ENCODE measurements around the gene DYNC1LI1. TPM values are rescaled to one million over a fixed set of nuclear protein-coding genes. Genes with fewer than 3 reads are reported as not detected.

The DYNC1LI1 gene
- total RNA-seq, 4 donors from 2014 or later = 21.3 to 30.0 (median 26.3) TPM

DNA sequence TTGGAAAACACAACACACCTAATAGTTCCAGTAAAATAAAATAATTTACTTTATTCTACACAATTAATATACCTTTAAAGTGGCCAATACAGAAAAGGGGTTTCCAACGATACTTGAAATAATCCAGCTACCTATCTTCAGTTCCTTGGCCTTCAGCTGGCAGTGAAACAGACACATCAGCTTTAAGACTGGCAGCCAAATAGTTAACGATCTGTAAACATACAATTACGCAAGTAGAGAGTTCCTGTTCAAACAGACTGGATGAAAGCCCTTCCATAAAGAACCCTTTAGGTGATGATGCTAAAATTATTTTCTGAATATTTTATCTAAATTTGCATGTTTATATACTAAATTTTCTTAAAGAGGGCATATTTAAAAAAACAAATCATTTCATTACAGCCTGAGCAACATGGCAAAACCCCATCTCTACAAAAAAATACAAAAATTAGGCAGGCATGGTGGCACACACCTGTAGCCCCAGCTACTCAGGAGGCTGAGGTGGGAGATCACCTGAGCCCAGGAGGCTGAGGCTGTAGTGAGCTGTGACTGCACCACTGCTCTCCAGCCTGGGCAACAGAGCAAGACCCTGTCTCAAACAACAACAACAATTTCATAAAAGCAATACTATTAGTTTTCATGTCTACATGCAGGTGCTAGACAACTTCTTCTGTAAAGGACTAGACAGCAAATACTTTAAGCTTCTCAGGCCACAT, 12.9 kb downstream of the DYNC1LI1 start:
- TF ChIP-seq, protein P1, sequence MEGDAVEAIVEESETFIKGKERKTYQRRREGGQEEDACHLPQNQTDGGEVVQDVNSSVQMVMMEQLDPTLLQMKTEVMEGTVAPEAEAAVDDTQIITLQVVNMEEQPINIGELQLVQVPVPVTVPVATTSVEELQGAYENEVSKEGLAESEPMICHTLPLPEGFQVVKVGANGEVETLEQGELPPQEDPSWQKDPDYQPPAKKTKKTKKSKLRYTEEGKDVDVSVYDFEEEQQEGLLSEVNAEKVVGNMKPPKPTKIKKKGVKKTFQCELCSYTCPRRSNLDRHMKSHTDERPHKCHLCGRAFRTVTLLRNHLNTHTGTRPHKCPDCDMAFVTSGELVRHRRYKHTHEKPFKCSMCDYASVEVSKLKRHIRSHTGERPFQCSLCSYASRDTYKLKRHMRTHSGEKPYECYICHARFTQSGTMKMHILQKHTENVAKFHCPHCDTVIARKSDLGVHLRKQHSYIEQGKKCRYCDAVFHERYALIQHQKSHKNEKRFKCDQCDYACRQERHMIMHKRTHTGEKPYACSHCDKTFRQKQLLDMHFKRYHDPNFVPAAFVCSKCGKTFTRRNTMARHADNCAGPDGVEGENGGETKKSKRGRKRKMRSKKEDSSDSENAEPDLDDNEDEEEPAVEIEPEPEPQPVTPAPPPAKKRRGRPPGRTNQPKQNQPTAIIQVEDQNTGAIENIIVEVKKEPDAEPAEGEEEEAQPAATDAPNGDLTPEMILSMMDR (IDR thresholded peaks at IDR 0.05) = no peak
- DNase-seq (ENCODE audit: low spot score) (no peak), ATAC-seq (ENCODE audit: low FRiP score) (no peak)

DNA sequence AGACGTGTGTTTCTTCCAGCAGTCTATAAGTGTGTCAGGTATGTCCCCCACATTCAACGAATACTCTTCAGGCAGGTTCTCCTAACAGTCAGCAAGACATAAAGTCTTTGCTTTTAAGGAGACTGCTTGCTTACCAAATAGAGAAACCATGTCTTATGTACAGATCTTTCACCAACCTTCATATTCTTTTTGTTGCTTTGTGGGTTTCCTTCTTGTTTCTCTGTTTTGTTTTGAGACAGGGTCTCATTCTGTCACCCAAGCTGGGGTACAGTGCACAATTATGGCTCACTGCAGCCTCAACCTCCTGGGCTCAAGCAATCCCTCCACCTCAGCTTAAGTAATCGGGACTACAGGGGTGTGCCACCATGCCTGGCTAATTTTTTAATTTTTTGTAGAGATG, 14.3 kb downstream of the DYNC1LI1 start:
- TF ChIP-seq, protein P1 (IDR thresholded peaks at IDR 0.05) = no peak
- ATAC-seq (ENCODE audit: low FRiP score) = no peak

DNA sequence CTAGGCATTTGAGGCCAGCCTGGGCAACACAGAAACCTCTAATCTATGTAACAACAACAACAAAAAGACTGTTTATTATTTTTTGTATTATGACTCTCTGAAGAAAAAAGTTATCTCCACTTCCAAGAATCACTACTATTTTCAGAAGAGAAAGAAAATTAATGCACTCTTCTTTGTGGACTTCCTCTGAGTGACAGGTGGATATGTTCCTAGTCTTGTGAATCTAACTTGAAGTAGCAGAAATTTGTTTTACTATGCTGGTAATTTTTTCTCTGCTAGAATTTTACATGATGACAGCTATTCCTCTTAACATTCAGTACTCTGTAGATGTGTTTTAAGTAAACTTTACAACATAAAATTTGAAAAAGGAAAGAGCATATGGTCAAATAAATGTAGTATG, 16.7 kb downstream of the DYNC1LI1 start:
- TF ChIP-seq, protein P1 (IDR thresholded peaks at IDR 0.05) = no peak
- ATAC-seq (ENCODE audit: low FRiP score) (no peak), DNase-seq (ENCODE audit: low spot score) (no peak)

More for the DNA sequence above, 14.3 kb downstream of the DYNC1LI1 start:
- DNase-seq (ENCODE audit: low spot score) = no peak

DNA sequence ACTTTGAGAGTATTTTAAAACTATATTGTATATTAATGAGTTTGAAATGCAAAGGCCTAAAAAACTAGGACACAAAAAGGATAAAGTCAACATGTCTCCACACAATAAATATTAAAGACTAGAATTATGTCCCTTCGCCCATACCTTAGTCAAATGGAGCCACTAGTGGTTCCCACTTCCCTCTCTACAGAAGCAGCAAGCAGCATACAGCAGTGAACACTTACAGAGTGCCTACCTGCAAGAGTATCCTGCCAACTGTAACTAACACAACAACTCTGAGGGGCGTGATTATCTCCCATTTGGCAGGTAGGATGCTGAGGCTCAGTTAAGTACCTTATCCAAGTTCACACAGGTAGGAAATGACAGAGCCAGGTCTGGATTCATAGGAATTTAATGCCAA, 17.2 kb downstream of the DYNC1LI1 start:
- DNase-seq (ENCODE audit: low spot score) (no peak), ATAC-seq (ENCODE audit: low FRiP score) (no peak)
- TF ChIP-seq, protein P1 (IDR thresholded peaks at IDR 0.05) = no peak

DNA sequence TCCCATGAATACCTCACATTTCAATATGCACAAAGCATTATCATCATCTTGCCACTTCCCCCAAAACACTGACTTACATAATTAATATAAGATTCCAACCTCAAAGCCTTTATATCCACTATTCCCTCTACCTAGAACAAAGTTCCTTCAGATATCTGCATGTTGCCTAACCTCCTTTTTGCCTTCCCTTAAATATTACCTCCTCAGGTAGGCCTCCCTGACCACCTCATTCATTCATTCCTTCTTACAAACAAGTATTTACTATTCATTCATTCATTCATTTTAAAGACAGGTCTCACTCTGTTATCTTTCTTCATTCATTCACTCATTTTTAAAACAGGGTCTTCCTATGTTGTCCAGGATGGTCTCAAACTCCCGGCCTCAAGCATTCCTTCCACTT, 18.6 kb downstream of the DYNC1LI1 start:
- DNase-seq (ENCODE audit: low spot score) = no peak
- no peak for ATAC-seq (ENCODE audit: low FRiP score)
- TF ChIP-seq, protein P1 (IDR thresholded peaks at IDR 0.05) = no peak

DNA sequence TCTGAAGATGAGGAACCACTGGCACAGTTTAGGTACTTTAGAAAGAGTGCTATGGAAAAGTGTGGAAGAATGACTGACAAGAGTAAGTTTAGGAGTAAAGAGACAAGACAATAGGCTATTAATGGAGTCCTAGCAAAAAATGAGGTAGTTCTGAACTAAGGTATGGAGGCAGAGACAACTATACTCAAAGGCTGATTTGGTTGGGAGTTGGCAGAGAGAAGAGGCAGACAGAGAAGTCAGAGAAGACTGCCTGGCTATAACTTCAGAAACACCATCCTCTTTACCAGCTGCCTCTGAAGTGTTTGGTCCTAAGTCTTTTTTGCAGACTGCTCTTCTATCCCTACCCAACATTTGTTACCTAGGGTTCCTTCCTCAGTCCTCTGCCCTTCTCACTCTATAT, 19.2 kb downstream of the DYNC1LI1 start:
- DNase-seq (ENCODE audit: low spot score) (no peak), ATAC-seq (ENCODE audit: low FRiP score) (no peak)
- TF ChIP-seq, protein P1 (IDR thresholded peaks at IDR 0.05) = no peak

DNA sequence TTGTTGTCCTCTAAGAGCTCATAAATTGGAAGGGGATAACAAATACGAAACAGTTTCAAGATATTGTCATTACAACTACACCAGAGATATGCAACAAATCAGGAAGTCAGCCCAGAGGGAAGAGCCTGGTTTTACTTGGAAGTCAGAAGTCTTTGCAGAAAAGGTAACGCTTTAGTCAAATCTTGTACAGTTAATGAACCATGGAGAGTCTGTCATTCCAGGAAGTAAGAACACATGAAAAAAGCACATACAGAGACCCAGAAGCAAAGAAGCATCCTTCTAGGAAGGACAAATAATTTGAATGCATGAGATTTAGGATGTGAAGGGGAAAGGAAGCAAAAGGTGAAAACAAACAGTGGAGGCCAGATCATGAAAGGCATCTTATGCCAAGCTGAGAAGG, 19.6 kb downstream of the DYNC1LI1 start:
- DNase-seq (ENCODE audit: low spot score) (no peak), ATAC-seq (ENCODE audit: low FRiP score) (no peak)
- TF ChIP-seq, protein P1 (IDR thresholded peaks at IDR 0.05) = no peak

Measured in omental fat pad (tissue), 4 donors.